HS-27A (cell line): ENCODE results near the gene STYK1.
"Not testable (repeated sequence)": the region's sequence is repeated elsewhere in the genome, so short reads cannot be mapped to it uniquely, and the experiment has no call there.

Experiments
- DNase-seq: peaks from one replicate; pipeline ENCODE4 v3.0.0-alpha.2; 2012; ENCODE audit warnings: low read depth, missing footprints

The STYK1 gene

GRCh38 chr12:10688042-10688441 is 14.2 kb upstream of the STYK1 start:
- no peak for DNase-seq

- no peak for DNase-seq
These were observed 1.5 kb downstream of the STYK1 start for GRCh38 chr12:10672231-10672868.

GRCh38 chr12:10669533-10669932 is 4.3 kb downstream of the STYK1 start:
- no peak for DNase-seq

- no peak for DNase-seq
These were observed 5.3 kb downstream of the STYK1 start for GRCh38 chr12:10668526-10668925.

GRCh38 chr12:10667581-10667980 is 6.3 kb downstream of the STYK1 start:
- no peak for DNase-seq

GRCh38 chr12:10664499-10664898 is 9.4 kb downstream of the STYK1 start:
- no peak for DNase-seq

- no peak for DNase-seq
These were observed 10.0 kb downstream of the STYK1 start for GRCh38 chr12:10663869-10664268.

GRCh38 chr12:10661338-10661737 is 12.5 kb downstream of the STYK1 start:
- no peak for DNase-seq

GRCh38 chr12:10654003-10654402 is 19.8 kb downstream of the STYK1 start:
- DNase-seq: no peak

- DNase-seq: no peak
These were observed 21.7 kb downstream of the STYK1 start for GRCh38 chr12:10652192-10652591.

GRCh38 chr12:10646576-10646975 is 27.3 kb downstream of the STYK1 start:
- not testable (repeated sequence) for DNase-seq

- no peak for DNase-seq
These were observed 27.9 kb downstream of the STYK1 start for GRCh38 chr12:10645910-10646309.

GRCh38 chr12:10641735-10642500 is 31.9 kb downstream of the STYK1 start:
- DNase-seq: no peak

- DNase-seq: no peak
These were observed 35.1 kb downstream of the STYK1 start for GRCh38 chr12:10638728-10639127.

- no peak for DNase-seq
These were observed 37.2 kb downstream of the STYK1 start for GRCh38 chr12:10636611-10637010.

GRCh38 chr12:10636124-10636523 is 37.7 kb downstream of the STYK1 start:
- no peak for DNase-seq

GRCh38 chr12:10635306-10635705 is 38.5 kb downstream of the STYK1 start:
- DNase-seq: no peak

GRCh38 chr12:10634427-10634826 is 39.4 kb downstream of the STYK1 start:
- peak; percentile 85 for DNase-seq

GRCh38 chr12:10633541-10633940 is 40.3 kb downstream of the STYK1 start:
- DNase-seq: no peak

GRCh38 chr12:10632226-10632625 is 41.6 kb downstream of the STYK1 start:
- DNase-seq: no peak

GRCh38 chr12:10624605-10625004 is 49.2 kb downstream of the STYK1 start:
- DNase-seq: no peak

GRCh38 chr12:10623131-10623530 is 50.7 kb downstream of the STYK1 start:
- no peak for DNase-seq

- DNase-seq: no peak
These were observed 52.6 kb downstream of the STYK1 start for GRCh38 chr12:10621278-10621677.
